ENCODE data around the gene ANKRD27. TPM values are rescaled to one million over a fixed set of nuclear protein-coding genes. Genes with fewer than 3 reads are reported as not detected.
A peak's percentile ranks its signal among the peaks of the same experiment; 100 is the strongest.

The ANKRD27 gene
- total and polyA plus RNA-seq, 12 donors, result 7.6 to 24.5 (median 18.6) TPM

- ATAC-seq (no peak), DNase-seq (no peak)
- no peak for TF ChIP-seq CTCF (IDR thresholded peaks at IDR 0.05)
- H3K4me3 ChIP-seq, result no peak overlapping the region
- peaks cover 0 to 100% (median 57%) of the 10 kb centered on the region in 9 donors for H3K36me3 ChIP-seq
- WGBS, 2 donors, result 92 to 96% methylated on average over 23 of the region's 23 CpGs
- no peaks in the 10 kb centered on the region for H3K9me3 ChIP-seq
- intact Hi-C loops (cut with DNase I), result no loop called here
- no peaks in the 10 kb centered on the region for H3K27me3 ChIP-seq
- H3K27ac ChIP-seq, result no peak overlapping the region
- no peaks in the 10 kb centered on the region for H3K4me1 ChIP-seq
These were observed 55.8 kb downstream of the ANKRD27 start for GRCh38 chr19:32619051-32619685.

- H3K27me3 ChIP-seq, result no peaks in the 10 kb centered on the region
- TF ChIP-seq CTCF (IDR thresholded peaks at IDR 0.05), result no peak
- intact Hi-C loops (cut with DNase I), result no loop called here
- peaks cover 0 to 100% (median 63%) of the 10 kb centered on the region in 9 donors for H3K36me3 ChIP-seq
- ATAC-seq, result peak in 1 of 8 donors; percentile 11
- WGBS, 2 donors, result 86 to 89% methylated on average over 11 of the region's 11 CpGs
- DNase-seq, result no peak
- no peak overlapping the region for H3K4me3 ChIP-seq
- H3K4me1 ChIP-seq, result no peaks in the 10 kb centered on the region
- no peak overlapping the region for H3K27ac ChIP-seq
- peaks cover 0 to 15% (median 0%) of the 10 kb centered on the region in 11 donors for H3K9me3 ChIP-seq
These were observed 59.4 kb downstream of the ANKRD27 start for GRCh38 chr19:32615569-32615968.

- H3K4me1 ChIP-seq, result no peaks in the 10 kb centered on the region
- H3K4me3 ChIP-seq, result no peak overlapping the region
- 97 to 99% methylated on average over 7 of the region's 7 CpGs for WGBS, 2 donors
- no peak for TF ChIP-seq CTCF (IDR thresholded peaks at IDR 0.05)
- H3K27me3 ChIP-seq, result no peaks in the 10 kb centered on the region
- DNase-seq, result no peak
- intact Hi-C loops (cut with DNase I), result no loop called here
- H3K36me3 ChIP-seq, result peaks cover 0 to 100% (median 60%) of the 10 kb centered on the region in 9 donors
- ATAC-seq, result no peak
- peaks cover 0 to 15% (median 0%) of the 10 kb centered on the region in 11 donors for H3K9me3 ChIP-seq
- no peak overlapping the region for H3K27ac ChIP-seq
These were observed 60.1 kb downstream of the ANKRD27 start for GRCh38 chr19:32614916-32615315.

- WGBS, 2 donors, result 70 to 83% methylated on average over 4 of the region's 4 CpGs
- Histone ChIP-seq H3K36me3 (peaks cover 0 to 100% (median 52%) of the 10 kb centered on the region in 9 donors), H3K27me3 (no peaks in the 10 kb centered on the region), H3K4me1 (no peaks in the 10 kb centered on the region), H3K9me3 (peaks cover 0 to 15% (median 0%) of the 10 kb centered on the region in 11 donors), H3K4me3 (no peak overlapping the region), H3K27ac (no peak overlapping the region)
- TF ChIP-seq CTCF (IDR thresholded peaks at IDR 0.05), result no peak
- intact Hi-C loops (cut with DNase I), result no loop called here
- ATAC-seq, result no peak
- no peak for DNase-seq
These were observed 62.0 kb downstream of the ANKRD27 start for GRCh38 chr19:32613008-32613407.

All from heart right ventricle (tissue), 16 donors.